HG02798 (cell line): ENCODE measurements around the gene ADAMTSL3.
"Not testable (repeated sequence)": the region's sequence is repeated elsewhere in the genome, so short reads cannot be mapped to it uniquely, and the experiment has no call there.

ENCODE experiments used
- ATAC-seq: cut with Tn5 transposase; IDR thresholded peaks from one replicate; pipeline ENCODE4 v1.9.1; 2021; ENCODE audit warnings: mild to moderate bottlenecking; ENCODE audit not compliant: unreplicated experiment, poor library complexity

Gene ADAMTSL3

DNA sequence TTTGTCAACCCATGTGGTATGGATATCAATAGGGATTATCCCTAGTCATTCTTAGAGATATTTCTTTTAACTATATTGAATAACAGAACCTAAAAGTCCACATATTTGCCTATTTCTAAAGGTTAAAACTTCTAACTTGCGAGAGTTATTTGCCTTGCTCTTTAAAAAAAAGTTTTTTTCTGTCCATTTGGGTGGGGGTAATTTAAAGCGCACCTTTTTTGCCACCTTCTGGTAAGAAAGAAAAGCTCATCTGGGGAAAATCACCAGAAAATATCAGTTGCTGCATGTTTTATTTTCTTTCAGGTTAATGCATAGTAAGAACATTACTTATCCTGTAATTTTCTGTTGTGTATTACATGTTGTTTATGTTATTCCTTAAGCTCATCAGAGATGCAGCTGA, 339.7 kb downstream of the ADAMTSL3 start:
- ATAC-seq, result no peak

DNA sequence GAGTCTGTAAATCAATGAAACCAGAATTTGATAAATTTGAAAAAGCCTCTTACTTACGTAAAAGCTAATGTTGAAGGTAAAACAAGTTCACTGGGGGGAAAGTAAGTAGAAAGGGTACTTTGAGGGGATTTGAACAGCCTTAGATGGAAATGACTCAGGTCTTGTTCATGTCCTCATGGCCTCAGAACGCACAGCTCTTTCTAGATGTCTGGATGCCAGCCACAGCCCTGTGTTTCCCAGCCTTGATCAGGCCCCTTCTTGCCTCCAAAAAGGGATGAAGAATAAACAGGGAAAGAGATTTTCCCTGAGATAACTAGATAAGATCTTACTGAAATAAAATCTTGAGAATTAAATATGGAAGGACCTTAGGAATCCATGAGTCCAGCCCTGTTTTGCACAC, 344.6 kb downstream of the ADAMTSL3 start:
- ATAC-seq, result no peak

DNA sequence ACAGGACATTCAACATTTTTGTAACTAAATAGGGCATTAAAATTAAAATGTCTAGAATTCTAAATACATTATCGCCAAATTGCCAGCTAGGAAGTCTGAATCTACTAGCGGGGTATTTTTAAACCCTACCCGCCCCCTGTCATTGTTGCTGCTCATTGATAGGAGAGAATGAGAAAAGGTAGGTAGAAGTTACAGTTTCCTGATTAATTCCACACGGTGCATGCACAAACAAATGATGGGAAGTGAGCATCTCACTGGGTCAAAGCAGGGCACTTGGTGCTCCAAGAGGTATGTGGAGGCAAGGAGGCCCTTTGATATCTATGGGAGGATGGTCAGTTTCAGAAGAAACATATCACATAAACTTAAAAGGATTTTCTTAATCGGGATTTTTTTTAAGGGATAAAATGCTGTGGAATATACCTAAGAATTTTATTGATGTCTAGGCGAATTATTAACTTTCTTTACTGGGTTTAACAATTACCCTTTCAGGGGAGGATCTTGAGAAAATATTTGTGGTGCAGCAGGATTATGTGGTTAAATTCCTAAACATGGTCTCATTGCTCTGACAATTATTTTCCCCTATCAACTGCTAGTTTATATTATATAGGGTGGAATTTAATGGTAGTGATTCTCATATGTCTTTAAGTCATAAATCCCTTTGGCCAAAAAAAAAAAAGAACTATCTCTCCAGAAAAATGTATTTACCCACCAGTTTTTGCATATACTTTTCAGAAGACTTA, 345.6 kb downstream of the ADAMTSL3 start:
- ATAC-seq, result no peak

DNA sequence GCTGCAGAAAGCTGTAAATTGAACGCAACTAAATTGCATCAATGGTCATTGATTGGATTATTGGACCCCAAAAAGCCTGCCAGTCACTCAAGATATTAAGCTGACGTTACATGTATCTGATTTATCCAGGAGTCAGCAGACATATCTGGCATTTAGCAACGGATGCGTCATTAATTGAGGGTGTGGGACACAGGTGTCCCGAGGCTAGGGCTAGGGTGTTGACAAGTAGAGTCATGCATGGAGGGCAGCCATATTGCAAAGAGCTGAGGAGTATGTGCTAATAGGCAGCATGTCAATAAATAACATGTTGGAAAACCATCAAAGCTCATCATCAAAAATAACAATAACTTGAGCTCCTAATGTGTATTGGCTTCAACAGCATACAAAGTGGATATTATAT, 347.1 kb downstream of the ADAMTSL3 start:
- no peak for ATAC-seq

DNA sequence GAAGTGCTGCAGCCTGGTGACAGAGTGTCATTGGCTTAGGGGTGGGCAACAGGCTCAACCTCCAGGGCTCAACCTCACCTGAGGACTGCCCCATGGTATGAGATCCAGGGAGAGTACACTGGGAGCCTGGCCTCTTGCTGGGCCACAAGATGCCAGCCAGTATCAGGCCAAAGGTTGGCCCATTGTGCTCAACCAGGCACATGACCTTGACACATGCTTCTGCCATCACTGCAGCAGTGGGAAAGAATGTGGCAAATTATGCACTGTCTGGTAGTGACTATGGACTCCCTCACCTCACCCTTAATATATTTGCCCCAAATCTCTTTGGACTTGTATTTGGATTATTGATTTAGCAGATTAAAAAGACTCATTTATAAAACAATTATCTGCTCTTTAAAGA, 347.7 kb downstream of the ADAMTSL3 start:
- no peak for ATAC-seq

DNA sequence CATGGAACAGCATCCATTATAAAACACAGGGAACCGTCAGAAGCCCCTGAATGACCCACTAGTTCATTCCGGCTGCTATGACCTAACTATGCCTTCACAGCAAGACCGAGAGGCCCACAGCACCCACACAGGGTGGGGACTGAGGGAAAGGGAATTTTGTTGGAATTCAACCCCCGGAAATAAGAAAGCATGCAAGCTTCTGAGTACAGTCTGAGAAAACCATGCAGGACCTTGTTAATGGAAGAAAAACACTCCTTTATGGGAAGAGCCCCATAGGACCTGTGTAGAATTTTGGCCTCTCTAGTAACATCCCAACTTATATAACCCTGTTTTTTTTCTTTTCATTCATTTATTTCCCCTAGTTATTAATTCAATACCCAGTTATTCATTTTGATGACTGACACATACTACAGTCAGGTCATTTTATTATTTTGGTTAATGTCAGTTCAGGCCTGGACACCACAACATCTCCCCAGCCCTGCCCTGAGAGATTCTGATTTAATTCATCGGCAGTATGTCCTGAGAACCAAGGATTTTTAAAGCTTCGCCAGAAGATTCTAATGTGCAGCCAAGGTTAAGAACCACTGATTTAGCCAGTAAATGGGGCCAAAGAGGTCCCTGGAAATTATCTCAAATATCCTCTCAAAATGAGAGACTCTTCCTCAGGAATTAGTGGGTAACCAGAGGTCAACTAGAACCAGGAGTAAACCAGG, 350.0 kb downstream of the ADAMTSL3 start:
- ATAC-seq, result no peak

DNA sequence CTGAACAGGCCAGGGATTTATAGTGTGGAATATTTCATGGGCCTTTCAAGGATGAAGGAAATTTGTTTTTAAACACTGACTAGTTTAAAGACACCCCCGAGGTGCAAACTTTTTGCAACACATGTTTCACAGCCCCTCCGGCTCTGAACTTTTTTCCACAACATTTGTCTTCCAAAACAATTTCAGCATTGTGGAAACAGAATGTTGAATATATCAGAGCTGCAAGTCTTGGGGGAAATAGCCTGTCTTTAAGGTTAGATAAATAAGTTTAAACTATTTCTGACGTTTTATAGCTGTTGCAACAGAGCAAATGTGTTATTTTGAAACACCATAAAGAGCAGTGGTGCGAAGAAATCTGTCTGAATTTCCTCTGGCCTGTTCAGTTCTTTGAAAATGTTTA, 352.5 kb downstream of the ADAMTSL3 start:
- ATAC-seq, result no peak

DNA sequence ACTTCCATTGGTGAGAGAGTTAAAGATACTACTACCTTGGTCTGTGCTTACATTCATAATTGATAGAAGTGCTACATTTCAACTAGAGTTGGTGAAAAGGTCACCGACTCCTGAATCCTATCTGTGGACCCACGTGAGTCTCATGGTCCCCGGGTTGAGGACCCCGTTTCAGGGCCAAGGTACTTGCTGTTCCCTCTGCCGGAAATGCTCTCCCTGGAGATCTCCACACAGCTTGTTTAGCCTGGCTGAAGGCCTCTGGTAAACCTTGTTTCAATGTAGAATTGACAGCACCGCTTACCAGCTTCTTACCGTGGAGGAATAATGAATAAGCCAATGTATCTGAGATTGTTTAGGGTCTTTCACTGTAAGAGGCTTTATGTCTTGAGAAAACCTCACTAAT, 355.7 kb downstream of the ADAMTSL3 start:
- no peak for ATAC-seq

DNA sequence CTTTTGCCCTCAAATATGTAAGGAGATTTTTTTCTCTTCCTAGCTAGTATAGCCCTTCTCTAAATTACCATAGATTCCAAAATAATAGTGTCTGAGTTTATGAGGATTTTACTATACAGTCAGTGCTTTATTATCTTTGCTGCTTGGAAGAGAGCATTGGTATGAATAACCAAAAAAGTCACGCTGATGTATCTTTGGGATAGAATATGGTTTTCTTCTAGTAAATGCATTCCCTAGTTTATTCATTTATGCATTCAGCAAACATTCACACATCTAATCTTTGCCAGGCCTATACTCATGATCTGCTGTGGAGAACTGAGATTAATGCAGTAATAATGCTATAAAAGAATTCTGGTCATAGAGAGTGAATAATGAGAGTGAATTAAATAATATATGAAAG, 356.3 kb downstream of the ADAMTSL3 start:
- no peak for ATAC-seq

DNA sequence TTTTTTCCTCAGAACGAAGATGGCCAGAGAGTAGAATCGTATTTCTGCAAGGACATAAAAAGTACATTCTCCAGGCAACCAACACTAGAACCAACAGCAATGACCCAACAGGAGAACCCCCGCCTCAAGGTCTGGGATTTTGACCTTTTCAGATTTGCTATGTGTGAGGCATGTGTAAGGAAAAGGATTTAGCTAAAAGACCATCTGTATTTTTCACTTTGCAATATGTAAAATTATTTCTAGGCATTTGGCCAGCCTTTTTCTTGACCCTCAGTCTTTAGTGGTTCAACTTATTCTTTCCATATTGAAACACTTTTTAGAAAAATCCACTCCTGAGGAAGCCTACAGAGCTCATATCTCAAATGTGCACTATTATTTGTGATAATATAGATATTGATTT, 362.4 kb downstream of the ADAMTSL3 start:
- no peak for ATAC-seq

DNA sequence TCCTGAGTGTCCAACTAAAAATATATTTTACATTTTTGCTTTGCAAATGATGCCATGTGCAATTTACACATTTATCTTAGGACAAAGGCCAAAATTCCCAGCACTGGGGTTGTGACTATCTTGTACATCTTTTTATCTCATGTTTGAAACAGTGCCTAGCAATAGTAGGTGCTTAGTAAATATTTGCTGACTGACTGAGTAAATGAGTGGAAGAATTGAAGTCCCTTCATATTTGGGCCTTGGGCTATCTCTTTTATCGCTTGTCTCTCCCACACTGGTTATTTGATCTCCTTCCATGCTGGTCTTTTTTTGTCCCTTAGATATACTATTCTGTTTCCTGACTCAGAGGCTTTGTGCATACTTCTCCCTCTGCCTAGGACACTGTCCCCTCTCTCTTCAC, 368.6 kb downstream of the ADAMTSL3 start:
- ATAC-seq, result no peak

DNA sequence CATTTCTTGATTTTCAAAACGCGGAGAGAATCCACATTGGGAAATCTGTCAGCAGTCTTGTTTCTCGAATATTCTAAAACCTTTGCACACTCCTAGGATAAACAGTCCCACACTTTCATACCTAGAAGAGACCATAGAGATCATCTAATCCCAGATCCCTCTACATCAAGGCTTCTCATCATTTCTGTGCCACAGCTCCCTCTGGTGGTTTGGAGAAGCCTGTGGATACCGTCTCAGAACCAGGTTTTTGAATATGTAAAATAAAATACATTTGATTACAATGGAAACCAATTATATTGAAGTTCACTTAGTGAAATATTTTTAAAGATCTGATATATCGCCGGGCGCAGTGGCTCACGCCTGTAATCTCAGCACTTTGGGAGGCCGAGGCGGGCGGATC, 369.7 kb downstream of the ADAMTSL3 start:
- no peak for ATAC-seq

DNA sequence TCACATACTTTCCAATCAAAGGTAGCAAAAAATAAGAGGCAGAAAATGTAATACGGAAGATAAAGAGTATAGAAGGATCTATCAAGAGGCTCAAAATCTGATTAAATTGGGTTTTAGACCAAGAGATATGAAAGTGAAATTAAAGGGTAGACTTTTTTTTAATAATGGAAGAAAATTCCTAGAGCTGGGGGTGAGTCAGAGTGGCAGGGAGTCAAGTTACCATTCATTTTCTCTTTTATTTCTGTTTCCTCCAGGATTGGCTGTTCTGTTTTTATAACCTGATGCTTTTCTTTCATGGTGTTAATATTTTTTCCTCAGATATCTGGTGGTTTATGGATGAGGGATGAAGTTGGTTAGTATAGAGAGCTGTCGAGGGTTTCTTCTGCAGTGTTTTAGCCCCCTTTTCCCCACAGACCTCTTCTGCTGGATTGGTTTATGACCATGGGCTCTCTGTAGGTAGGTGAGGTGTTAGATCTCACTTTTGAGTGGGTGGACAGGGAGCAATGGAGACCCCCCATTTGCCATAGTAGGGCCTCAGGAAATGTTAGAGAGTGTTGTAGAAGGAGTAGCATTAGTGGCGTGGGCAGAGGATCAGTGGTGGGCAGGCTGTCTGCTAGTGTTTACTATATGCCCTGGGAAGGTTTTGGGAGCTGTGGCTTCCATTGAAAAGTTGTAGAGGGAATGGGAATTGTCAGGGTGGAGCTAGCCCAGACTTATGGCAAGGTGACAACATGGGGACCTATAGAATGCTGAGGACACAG, 380.1 kb downstream of the ADAMTSL3 start:
- ATAC-seq, result no peak

DNA sequence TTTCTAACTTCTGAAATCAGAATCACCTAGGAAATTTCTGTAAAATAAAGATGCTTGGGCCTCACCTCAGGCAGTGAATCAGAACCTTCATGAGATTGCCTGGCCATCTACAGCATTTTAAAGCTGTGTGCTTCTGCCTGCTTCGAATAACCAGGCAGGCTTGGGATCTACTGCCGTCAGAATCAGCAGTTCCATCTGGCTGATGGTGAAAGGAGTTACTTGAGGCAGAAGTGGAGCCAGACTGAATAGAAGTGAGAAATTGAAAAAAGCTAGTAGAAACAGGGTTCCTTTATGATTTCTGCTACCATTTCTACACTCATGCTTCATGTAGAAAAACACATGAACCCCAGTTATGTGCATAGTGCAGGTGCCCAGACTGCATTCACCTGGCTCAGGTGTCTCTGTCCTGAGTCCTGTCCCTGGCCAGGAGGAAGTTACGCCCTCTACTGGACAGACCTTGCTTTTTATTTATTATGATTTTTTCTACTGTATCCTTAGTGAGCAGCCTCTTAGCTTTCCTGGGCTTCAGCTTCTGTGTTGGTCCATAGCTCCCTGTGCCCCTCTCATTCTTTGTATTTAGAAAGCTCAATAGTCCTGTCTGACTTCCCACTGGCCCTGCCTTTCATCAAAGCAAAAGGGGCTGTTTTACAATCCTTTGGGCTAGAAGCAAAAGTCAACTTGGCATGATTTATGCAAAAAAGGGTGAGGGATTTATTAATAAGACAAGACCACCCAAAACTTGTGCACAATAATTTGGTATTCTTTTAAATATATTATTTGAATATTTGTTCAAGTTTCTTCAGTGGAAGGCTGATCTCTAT, 380.9 kb downstream of the ADAMTSL3 start:
- no peak for ATAC-seq

DNA sequence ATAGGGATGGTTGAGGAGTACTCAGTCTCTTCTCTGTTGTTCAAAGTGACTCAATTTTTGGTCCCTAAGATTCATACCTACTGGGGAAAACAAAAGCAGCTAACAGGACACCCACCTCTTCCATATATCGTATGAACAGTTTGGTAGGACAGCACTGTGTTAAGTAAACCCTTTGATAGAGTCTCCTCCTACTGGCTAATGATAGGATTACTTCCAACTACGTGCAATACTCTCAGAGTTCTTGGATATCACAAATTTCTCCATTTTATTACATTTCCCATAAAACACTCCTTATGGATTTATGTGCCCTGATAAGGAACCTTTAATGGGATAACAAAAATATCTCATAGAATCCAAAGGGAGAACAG, 381.5 kb downstream of the ADAMTSL3 start:
- ATAC-seq, result no peak

DNA sequence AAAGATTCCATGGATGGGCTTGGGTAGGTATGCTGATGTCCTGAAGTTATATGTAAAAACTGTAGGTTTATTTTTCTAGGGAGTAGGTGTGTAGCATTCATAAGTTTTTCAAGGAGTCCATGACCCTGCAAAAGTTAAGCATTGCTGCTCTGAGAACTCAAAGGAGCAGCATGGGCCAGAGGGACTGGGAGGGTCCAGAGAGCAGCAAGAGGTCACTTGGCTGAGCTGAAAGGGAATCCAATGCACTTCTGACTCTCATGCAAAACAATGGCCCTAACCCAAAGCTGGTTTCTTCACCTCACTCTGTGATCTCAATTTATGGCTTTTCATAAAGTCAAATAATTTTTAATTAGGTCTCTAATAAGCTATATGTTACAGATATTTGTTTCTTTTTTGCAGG, 383.4 kb downstream of the ADAMTSL3 start:
- ATAC-seq, result no peak

DNA sequence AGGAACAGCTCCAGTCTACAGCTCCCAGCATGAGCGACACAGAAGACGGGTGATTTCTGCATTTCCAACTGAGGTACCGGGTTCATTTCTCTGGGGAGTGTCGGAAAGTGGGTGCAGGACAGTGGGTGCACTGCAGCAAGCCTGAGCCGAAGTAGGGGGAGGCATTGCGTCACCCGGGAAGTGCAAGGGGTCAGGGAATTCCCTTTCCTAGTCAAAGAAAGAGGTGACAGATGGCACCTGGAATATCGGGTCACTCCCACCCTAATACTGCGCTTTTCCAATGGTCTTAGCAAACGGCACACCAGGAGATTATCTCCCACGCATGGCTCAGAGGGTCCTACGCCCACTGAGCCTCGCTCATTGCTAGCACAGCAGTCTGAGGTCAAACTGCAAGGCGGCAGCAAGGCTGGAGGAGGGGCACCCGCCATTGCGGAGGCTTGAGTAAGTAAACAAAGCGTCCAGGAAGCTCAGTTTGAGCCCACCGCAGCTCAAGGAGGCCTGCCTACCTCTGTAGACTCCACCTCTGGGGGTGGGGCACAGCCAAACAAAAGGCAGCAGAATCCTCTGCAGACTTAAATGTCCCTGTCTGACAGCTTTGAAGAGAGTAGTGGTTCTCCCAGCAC, 388.6 kb downstream of the ADAMTSL3 start:
- not testable (repeated sequence) for ATAC-seq

DNA sequence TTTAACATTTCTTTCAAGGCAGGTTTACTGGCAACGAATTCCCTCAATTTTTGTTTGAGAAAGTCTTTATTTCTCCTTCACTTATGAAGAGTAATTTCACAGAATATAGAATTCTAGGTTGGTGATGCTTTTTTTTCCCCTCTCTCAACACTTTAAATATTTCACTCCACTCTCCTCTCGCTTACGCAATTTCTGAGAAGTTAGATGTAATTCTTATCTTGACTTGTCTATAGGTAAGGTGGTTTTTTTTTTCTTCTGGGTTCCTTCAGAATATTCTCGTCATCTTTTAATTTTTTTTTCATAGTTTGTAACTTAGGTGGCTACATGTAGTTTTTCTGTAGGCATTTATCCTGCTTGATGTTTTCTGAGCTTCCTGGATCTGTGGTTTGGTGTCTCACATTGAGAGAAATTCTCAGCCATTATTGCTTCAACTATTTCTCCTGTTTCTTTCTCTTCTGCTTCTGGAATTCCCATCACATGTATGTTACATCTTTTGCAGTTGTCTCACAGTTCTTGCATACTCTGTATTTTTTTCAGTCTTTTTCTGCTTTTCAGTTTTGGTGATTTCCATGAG, 392.2 kb downstream of the ADAMTSL3 start:
- ATAC-seq, result no peak

DNA sequence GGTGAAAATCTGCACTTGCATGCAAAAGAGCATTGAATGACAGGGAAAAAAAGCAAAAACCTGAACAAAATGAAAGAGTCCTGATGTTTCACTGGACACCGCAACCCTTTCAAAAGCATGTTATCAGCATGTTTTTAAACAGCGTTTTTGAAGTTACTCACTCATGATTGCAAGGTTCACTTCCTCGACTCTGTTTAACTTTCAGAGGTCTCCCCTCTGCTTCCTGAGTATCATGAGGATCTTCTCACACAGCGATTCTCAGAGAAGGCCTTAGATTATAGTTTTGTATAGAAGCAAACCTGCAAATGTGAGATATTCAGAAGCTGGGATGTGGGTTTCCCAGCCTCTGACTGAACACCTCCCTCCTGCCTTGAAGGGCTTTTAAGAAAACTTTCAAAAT, 395.6 kb downstream of the ADAMTSL3 start:
- not testable (repeated sequence) for ATAC-seq

DNA sequence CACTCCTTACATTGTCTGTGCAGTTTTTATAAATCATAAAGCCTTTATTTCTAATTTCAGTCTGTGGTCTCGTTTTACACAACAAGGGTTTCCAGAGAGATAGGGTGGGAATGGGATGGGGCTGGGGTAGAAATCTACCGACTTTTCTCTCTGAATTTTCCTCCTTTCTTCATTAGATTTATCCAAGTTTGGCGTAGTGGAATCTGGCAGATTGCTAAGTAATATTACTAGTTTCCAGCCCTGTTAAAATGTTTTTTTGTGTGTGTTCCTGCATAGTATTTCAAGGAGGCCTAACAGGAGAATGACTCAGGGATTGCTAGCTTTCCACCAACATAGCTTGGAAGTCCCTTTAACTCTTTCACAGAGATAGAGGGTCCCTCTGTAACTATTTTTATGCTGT, 396.2 kb downstream of the ADAMTSL3 start:
- ATAC-seq, result no peak
